ENCODE results near the gene CCT8L2.
"Not testable (repeated sequence)": the region's sequence is repeated elsewhere in the genome, so short reads cannot be mapped to it uniquely, and the experiment has no call there.

CCT8L2 gene

DNA sequence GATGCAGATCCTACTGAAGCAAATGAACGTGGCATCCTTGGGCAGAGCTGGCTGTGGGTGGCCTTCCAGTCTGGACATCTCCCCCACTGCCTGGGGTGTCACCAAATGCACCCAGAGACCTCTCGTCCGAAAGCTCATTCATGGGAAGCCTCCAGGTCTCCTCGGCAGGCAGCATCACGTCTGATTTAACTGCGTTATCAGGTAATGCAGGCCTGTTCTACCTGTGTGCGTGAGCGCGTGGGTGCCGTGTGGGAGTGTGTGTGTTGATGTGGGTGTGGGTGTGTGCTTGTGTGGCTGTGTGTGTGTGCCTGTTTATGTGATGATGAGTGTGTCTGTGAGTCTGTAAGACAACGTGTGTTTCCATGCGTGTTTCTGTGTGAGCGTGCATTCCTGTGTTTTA is 35.1 kb downstream of the CCT8L2 start:
- DNase-seq, result not testable (repeated sequence)

DNA sequence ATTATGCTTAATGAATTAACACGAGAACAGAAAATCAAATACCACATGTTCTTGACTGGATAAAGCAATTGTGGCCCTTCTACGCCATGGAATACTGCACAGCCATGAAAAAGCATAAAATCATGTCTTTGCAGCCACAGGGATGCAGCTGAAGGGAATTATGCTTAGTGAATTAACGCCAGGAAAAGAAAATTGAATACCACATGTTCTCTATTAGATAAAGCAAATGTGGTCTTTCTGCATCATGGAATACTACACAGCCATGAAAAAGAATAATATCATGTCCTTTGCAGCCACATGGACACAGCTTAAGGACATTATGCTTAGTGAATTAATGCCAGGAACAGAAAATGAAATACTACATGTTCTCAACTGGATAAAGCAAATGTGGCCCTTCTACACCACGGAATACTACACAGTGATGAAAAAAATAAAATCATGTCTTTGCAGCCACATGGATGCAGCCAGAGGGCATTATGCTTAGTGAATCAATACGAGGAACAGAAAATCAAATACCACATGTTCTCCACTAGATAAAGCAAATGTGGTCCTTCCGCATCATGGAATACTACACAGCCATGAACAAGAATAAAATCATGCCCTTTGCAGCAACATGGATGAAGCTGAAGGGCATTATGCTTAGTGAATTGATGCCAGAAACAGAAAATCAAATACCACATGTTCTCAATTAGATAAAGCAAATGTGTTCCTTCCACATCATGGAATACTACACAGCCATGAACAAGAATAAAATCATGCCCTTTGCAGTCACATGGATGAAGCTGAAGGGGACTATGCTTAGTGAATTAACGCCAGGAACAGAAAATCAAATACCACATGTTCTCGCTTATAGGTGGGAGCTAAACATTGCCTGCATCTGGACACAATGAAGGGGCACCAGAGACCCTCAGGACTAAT is 37.3 kb downstream of the CCT8L2 start:
- DNase-seq, result not testable (repeated sequence)

DNA sequence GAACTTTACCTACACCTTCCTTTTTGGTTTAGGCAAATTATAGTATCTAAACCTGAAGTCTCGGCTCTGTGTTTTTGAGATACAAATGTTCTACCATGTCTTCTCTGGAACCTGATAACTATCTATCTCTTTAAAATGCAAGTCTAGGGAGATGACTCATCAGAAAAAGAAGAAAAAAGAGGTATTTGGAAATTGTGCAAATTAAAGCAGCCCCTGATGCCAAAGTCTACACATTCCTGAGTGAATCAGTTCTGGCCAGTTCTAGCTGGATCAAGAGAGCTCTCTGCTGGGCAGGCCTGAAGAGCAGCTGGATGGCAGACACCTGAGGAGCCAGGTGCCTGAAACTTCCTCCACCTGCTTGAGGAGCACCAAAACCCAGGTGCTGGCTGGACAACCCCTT is 49.3 kb downstream of the CCT8L2 start:
- not testable (repeated sequence) for DNase-seq

Measured in CD4-positive, alpha-beta T cell treated with Interleukin-12 subunit alpha and Interleukin-12 subunit beta, for 1 hour (primary cell).